ENCODE data around the gene CKB.

The CKB gene

GRCh38 chr14:103476631-103477030 lies 46.0 kb downstream of the CKB start:
- DNase-seq, result no peak

- no peak for DNase-seq
Observed at GRCh38 chr14:103476065-103476464, 46.6 kb downstream of the CKB start.

- no peak for DNase-seq
Observed at GRCh38 chr14:103474893-103475292, 47.7 kb downstream of the CKB start.

GRCh38 chr14:103472939-103473338 lies 49.7 kb downstream of the CKB start:
- no peak for DNase-seq

Data from KG1 (cell line).